Testis (tissue), 3 donors: ENCODE measurements around the gene ICAM4. TPM values are rescaled to one million over a fixed set of nuclear protein-coding genes. Genes with fewer than 3 reads are reported as not detected.

Experiments
- DNase-seq: peaks from one replicate; pipeline ENCODE4 v3.0.0-alpha.2; 2019
- H3K27ac ChIP-seq, 2 donors: fragments of 200-600 bp; sonication (generic); one replicate each; pipeline ENCODE4 v1.5.1; 2019
- H3K27me3 ChIP-seq: fragments of 200-600 bp; sonication (generic); one replicate; pipeline ENCODE4 v1.5.1; 2019
- H3K36me3 ChIP-seq: fragments of 200-600 bp; sonication (generic); one replicate; pipeline ENCODE4 v1.5.1; 2017; ENCODE audit warnings: low read depth; ENCODE audit errors: missing control alignments
- H3K4me1 ChIP-seq: fragments of 200-600 bp; sonication (generic); one replicate; pipeline ENCODE4 v1.5.1; 2019
- H3K4me3 ChIP-seq, 2 donors: fragments of 200-600 bp; sonication (generic); one replicate each; pipeline ENCODE4 v1.5.1; 2017 to 2019
- H3K9me3 ChIP-seq: fragments of 200-600 bp; sonication (generic); one replicate; pipeline ENCODE4 v1.5.1; 2017
- POLR2A ChIP-seq: fragments of 450-650 bp; IDR thresholded peaks from one replicate; pipeline ENCODE4 v1.6.1; 2017; ENCODE audit warnings: antibody characterized with exemption, mild to moderate bottlenecking, moderate library complexity
- WGBS, 2 donors: methylation state at CpG; one replicate each; pipeline ENCODE4 v1.1.5; 2018; 5-methylcytosine and 5-hydroxymethylcytosine counted together
- intact Hi-C: fragments of 100-400 bp; cut with DNase I; formaldehyde crosslinking; loops from one replicate; pipeline ENCODE4 v1.15.1; 2023; ENCODE audit warnings: low total_unique reads
- polyA plus RNA-seq: library from polyadenylated mRNA; stranded (reverse); fragments of 350-450 nt; fragmentation: Illumina TruSeq; extraction: RNeasy Lipid Tissue Mini Kit (QIAGEN cat#74804); gene quantifications from one replicate; pipeline ENCODE4 v1.2.3, GENCODE V29; 2014; ENCODE audit warnings: low read depth, low replicate concordance; ENCODE audit not compliant: insufficient read depth
- total RNA-seq, 2 donors: library from RNA; depleted of rRNA; stranded (reverse); fragments of >200 nt; gene quantifications; one replicate each; pipeline ENCODE4 v1.2.3, GENCODE V29; 2016
- TF ChIP-seq, protein P1 (sequence below), 3 experiments: fragments of 450-650 bp in 2 of 3; fragments of 200-600 bp in 1 of 3; sonication (generic) in 1 of 3; IDR thresholded peaks; one replicate each; pipeline ENCODE4 v1.5.1; 2016 to 2019; ENCODE audit warnings: antibody characterized with exemption in 3 of 3, mild to moderate bottlenecking in 2 of 3, moderate library complexity in 1 of 3

The ICAM4 gene
- total and polyA plus RNA-seq, 3 donors from 2014 or later, result 0.25 to 0.47 (median 0.28) TPM

DNA sequence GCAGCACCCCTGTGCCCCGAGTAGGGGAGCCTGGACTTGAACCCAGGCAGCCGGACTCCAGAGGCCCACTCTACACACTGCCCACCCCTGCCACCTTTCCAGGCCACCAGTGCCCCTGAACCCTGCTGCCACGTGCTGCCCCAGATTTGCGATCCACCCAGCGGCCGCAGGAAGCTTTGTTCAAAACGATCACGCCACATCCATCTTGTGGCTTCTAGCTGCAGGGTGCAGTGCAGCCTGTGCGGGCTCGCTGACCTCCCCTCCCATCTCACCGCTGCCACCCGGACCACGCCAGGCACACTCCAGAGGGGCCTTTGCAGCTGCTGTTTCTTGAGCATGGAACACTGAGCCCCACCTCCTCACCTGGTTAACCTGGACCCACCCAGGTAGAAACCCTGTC lies 42.8 kb downstream of the ICAM4 start:
- Histone ChIP-seq H3K4me1 (peaks cover 20% of the 10 kb centered on the region), H3K27me3 (no peaks in the 10 kb centered on the region), H3K36me3 (no peaks in the 10 kb centered on the region), H3K4me3 (no peak overlapping the region), H3K27ac (no peak overlapping the region), H3K9me3 (no peaks in the 10 kb centered on the region)
- TF ChIP-seq, protein P1, sequence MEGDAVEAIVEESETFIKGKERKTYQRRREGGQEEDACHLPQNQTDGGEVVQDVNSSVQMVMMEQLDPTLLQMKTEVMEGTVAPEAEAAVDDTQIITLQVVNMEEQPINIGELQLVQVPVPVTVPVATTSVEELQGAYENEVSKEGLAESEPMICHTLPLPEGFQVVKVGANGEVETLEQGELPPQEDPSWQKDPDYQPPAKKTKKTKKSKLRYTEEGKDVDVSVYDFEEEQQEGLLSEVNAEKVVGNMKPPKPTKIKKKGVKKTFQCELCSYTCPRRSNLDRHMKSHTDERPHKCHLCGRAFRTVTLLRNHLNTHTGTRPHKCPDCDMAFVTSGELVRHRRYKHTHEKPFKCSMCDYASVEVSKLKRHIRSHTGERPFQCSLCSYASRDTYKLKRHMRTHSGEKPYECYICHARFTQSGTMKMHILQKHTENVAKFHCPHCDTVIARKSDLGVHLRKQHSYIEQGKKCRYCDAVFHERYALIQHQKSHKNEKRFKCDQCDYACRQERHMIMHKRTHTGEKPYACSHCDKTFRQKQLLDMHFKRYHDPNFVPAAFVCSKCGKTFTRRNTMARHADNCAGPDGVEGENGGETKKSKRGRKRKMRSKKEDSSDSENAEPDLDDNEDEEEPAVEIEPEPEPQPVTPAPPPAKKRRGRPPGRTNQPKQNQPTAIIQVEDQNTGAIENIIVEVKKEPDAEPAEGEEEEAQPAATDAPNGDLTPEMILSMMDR (IDR thresholded peaks at IDR 0.05), result no peak
- no peak for TF ChIP-seq POLR2A
- DNase-seq, result no peak
- intact Hi-C loops, result no loop called here
- 92 to 100% methylated on average over 13 of the region's 13 CpGs for WGBS, 2 donors

GRCh38 chr19:10332158-10332964 lies 45.6 kb downstream of the ICAM4 start:
- Histone ChIP-seq H3K4me3 (peak overlapping the region; percentile 80 to 86), H3K9me3 (no peaks in the 10 kb centered on the region)
- intact Hi-C loops, result no loop called here

GRCh38 chr19:10332965-10333757 lies 46.4 kb downstream of the ICAM4 start, which contains the start of gene RAVER1:
Gene RAVER1 (minus strand): TSS chr19:10333529. CDS start chr19:10333507, 22 bp downstream.
- intact Hi-C loops, result no loop called here
- WGBS, 2 donors, result 1% methylated on average over 11 to 79 of the region's 82 CpGs
- peak within 1 kb of the TSS; percentile 83 to 95 for H3K27ac ChIP-seq
- no peak for TF ChIP-seq POLR2A
- TF ChIP-seq, protein P1 (IDR thresholded peaks at IDR 0.05), result no peak
- H3K9me3 ChIP-seq, result no peaks in the 10 kb centered on the region
- peaks cover 20% of the 10 kb centered on the region for H3K4me1 ChIP-seq
- DNase-seq, result peak; percentile 98
- H3K27me3 ChIP-seq, result no peaks in the 10 kb centered on the region
- peak within 1 kb of the TSS; percentile 80 to 86 for H3K4me3 ChIP-seq
- H3K36me3 ChIP-seq, result no peaks in the 10 kb centered on the region

More at GRCh38 chr19:10332158-10332964, 45.6 kb downstream of the ICAM4 start:
- Histone ChIP-seq H3K4me1 (peaks cover 20% of the 10 kb centered on the region), H3K27me3 (no peaks in the 10 kb centered on the region), H3K36me3 (no peaks in the 10 kb centered on the region), H3K27ac (peak overlapping the region in 1 of 2 donors; percentile 95)
- TF ChIP-seq, protein P1 (IDR thresholded peaks at IDR 0.05), result no peak
- no peak for TF ChIP-seq POLR2A
- no peak for DNase-seq
- WGBS, 2 donors, result 13 to 30% methylated on average over 14 to 18 of the region's 18 CpGs

DNA sequence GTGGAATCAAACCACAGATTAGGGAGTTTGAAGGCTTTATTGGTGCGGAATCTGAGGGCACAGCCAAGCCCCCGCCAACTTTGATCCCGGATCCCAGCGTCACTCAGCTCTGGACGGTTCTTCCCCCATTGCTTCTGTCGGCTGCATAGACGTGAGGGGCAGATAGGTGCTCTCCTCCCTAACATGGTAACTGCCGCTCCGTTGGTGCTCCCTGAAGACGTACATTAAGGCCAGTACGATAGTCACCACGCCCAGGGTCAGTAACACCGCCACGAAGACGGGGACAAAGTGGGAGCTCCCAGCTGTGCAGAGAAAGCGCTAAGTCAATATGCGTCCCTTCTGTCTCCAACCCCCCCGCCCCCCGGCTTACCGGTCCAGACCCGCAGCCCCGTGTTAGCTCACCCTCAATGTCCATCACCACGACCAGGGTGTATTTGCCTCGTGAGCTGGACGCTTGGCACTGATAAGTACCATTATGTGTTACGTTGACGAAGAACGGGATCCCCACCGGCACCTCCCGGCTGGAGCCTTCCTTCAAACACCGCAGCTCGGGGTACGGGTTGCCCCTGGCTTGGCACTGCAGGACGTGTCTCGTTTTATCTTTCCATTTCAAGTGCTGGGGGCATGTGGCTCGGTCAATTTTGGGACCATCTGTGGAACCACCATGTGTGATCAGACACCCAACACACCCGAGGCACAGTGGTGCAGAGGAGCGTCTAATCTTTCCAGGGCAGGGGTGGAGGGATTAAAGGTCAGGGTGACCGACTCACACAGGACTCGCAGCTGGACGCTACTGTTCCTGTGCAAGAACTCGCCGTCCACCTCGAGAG lies 47.2 kb downstream of the ICAM4 start:
- DNase-seq, result peak; percentile 20
- 5 to 17% methylated on average over 26 to 44 of the region's 44 CpGs for WGBS, 2 donors
- no peaks in the 10 kb centered on the region for H3K9me3 ChIP-seq

More for the DNA sequence above, 47.2 kb downstream of the ICAM4 start:
- Histone ChIP-seq H3K4me1 (peaks cover 20% of the 10 kb centered on the region), H3K4me3 (peak overlapping the region; percentile 80 to 86), H3K36me3 (no peaks in the 10 kb centered on the region), H3K27ac (peak overlapping the region; percentile 83 to 95), H3K27me3 (no peaks in the 10 kb centered on the region)
- intact Hi-C loops, result no loop called here
- TF ChIP-seq, protein P1 (IDR thresholded peaks at IDR 0.05), result no peak
- TF ChIP-seq POLR2A, result no peak
